GM18517 (cell line): Measurements from ENCODE around the gene TBC1D14.
"Not testable (repeated sequence)": the region's sequence is repeated elsewhere in the genome, so short reads cannot be mapped to it uniquely, and the experiment has no call there.

Experiments
- ATAC-seq: cut with Tn5 transposase; IDR thresholded peaks from one replicate; pipeline ENCODE4 v1.9.1; 2021; ENCODE audit warnings: mild to moderate bottlenecking, moderate library complexity; ENCODE audit not compliant: unreplicated experiment

TBC1D14 gene

GRCh38 chr4:6890358-6890757 lies 19.3 kb upstream of the TBC1D14 start:
- no peak for ATAC-seq

DNA sequence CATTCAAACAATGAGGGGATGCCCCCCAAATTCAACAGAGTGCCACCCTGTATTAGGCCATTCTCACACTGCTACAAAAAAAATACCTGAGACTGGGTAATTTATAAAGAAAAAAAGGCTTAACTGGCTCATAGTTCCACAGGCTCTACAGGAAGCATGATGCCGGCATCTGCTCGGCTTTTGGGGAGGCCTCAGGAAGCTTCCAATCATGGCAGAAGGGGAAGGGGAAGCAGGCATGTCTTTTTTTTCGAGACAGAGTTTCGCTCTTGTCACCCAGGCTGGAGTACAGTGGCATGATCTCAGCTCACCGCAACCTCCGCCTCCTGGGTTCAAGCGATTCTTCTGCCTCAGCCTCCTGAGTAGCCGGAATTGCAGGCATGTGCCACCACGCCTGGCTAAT lies 18.7 kb upstream of the TBC1D14 start:
- not testable (repeated sequence) for ATAC-seq

- no peak for ATAC-seq
Measured at GRCh38 chr4:6891436-6892170, 18.0 kb upstream of the TBC1D14 start.

DNA sequence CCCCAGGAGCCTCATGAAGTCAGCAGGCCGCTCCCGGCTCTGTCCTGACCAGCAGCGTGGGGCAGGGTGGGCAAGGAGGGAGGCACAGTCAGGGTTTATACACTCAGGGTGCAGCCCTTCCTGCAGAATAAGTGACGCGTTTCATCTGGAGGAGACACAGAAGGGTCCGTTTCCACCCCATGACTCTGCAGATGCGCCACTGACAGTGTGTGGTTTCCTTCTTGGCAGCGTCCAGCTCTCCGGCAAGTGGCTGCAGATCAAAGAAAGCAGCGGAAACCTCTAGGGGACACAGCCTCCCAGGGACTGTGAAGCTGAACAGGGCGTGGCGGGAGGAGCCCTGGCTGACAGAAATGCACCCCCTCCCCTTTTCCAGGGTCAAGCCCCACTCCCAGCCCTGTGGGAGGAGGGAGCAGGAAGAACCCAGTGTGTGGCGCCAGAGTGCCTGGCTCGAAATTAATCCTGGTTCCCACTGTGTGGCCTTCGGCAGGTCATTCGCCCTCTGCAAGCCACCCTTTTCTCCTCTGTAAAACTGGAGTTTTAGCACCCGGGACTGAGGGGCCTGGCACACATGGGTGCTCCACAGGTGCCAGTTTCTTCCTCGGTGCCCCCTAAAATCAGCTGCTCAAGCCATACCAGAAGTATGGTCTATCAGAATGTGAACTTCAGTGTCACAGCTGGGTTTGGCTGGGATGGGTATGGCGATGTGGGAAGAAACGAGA lies 17.3 kb upstream of the TBC1D14 start:
- ATAC-seq, result no peak

- ATAC-seq, result no peak
Measured at GRCh38 chr4:6892909-6893202, 16.8 kb upstream of the TBC1D14 start.

GRCh38 chr4:6893449-6894085 lies 16.1 kb upstream of the TBC1D14 start:
- no peak for ATAC-seq

- ATAC-seq, result no peak
Measured at GRCh38 chr4:6894086-6894478, 15.5 kb upstream of the TBC1D14 start.

DNA sequence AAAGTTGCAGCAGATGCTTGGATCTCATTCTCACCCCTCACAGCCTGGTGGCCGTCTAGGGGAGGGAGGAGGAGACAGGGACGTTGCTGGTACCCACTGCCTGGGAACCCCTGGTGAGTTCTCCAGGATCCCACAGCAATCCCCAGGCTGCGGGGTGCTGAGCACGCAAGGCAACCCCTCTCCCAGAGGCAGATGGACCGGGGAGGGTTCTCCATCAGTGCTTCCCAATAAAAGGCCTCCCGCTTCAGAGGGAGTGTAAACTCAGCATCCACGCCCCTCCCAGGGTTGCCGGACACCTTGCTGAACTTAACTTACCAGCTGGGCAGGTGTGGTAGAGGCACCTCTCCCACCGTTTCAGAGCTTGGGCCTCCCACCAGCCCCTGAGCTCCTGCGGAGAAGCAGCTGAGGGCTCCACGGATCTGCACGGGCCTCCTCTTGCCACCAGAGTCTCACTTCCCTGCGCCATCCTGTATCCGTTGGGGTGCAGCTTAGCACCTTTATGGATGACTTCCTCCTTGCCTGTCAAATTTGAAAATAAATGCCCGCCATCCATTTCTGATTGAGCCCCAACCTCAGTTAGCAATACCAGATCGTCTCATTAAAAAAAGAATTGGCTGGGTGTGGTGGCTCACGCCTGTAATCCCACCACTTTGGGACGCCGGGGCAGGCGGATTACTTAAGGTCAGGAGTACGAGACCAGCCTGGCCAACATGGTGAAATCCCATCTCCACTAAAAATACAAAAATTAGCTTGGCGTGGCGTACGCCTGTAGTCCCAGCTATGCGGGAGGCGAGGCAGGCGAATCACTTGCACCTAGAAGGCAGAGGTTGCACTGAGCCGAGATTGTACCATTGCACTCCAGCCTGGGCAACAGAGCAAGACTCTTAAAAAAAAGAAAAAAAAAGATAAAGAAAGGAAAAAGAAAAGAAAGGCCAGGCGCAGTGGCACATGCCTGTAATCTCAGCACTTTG lies 14.8 kb upstream of the TBC1D14 start:
- ATAC-seq, result no peak

- no peak for ATAC-seq
Measured at GRCh38 chr4:6896035-6896434, 13.6 kb upstream of the TBC1D14 start.

- no peak for ATAC-seq
Measured at GRCh38 chr4:6898763-6899162, 10.9 kb upstream of the TBC1D14 start.

DNA sequence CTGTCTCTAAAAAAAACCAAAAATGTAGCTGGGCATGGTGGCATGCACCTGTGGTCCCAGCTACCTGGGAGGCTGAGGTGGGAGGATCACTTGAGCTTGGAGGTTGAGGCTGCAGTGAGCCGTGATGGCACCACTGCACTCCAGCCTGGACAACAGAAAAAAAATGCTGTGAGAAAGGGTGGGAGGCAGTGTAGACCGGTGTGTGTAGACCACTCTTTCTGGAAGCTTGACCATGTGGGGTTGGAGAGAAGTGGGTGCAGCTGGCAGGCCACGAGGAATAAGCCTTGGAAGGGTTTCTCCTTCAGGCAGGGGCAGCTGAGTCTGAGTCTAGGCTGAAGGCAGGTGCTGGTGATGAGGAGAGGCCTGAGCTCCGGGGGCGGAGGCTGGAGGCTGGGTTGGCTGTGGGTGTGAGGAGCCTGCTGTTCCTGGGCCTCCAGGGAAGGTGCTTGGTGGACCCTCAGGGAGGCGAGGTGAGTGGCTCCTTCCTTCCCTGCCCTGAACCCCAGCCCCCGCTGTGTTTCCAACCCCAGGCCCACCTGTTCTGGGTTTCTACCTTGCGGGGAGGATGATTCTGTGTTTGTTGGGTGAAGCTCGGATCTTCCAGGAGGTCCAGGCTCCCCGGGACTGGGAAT lies 9.3 kb upstream of the TBC1D14 start:
- no peak for ATAC-seq

GRCh38 chr4:6900956-6901355 lies 8.7 kb upstream of the TBC1D14 start:
- no peak for ATAC-seq

DNA sequence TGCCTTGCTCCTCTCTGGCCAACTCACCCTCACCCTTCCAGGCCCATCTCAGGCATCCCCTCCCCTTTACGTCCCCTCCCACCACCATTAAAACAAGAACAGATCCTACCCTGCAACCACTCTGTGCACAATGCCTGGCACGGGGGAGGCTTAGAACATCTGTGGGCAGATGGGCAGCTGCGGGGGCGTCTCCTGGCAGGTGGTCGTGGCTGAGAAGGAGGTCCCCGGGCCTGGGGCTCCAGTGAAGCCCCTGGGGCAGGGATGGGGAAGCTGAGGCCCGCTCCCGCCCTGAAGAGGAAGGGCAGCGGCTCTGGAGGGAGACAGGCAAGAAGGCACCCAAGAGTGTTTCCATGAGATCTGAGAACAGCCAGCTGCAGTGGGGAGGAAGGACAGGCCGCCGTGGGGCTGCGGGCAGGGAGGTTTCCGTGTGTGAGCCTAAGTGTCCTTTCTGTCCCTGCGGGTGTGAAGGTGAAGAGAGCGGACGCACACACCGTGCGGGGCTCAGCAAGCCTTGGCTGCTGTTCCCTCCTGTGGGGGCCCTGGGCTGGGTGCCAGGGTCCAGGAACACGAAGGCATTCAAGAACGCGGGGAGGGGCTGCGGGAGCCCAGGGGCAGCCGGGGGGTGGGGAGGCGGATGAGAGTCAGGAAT lies 7.8 kb upstream of the TBC1D14 start:
- ATAC-seq, result no peak

- ATAC-seq, result no peak
Measured at GRCh38 chr4:6902318-6903042, 7.1 kb upstream of the TBC1D14 start.

- ATAC-seq, result no peak
Measured at GRCh38 chr4:6905516-6906445, 3.8 kb upstream of the TBC1D14 start.

GRCh38 chr4:6906486-6906885 lies 3.1 kb upstream of the TBC1D14 start:
- ATAC-seq, result not testable (repeated sequence)

GRCh38 chr4:6907658-6908191 lies 1.9 kb upstream of the TBC1D14 start:
- ATAC-seq, result no peak

DNA sequence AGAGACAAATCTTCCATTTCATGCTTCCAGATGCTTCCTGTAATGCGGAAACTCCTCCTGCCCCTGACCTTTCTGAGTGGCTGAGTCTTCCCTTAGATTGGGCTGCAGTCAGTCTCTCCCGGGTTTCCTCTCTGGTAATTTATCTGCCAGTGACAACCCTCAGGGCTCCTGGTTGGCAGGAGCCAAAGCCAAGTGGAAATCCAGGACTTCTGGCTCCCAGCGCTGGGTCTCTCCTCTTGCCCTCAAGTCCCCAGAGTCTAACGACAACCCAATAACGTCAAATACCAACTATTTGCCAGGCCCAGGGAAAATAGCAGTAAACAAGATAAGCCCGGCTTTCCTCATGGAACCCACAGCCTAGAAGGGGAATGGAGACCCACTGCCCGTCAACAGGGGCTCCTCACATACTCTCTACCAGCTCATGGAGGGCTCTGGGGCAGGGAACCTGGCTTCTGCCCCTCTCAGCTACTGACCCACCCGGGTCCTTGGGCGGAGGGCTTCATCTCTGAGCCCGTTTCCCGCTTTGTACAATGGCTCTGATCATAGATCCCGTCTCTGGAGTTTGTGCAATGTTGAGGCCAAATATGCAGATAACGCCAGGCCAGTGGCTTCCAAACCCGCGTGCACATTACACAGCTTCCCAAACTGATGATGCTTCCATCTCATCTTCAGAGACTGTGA lies 1.1 kb upstream of the TBC1D14 start:
- no peak for ATAC-seq
